ENCODE results near the gene CNTNAP5.

- no peak for TF ChIP-seq CTCF (IDR thresholded peaks at IDR 0.05)
- no peak for TF ChIP-seq POLR2A (IDR thresholded peaks at IDR 0.05)
These were observed 289.0 kb downstream of the CNTNAP5 start for GRCh38 chr2:124314084-124314483.
